PC-9 (cell line): Measurements from ENCODE around the gene PRKCA.

Experiments used
- EZH2 ChIP-seq: fragments of 200-600 bp; sonication (generic); IDR thresholded peaks from 2 replicates; pipeline ENCODE4 v1.8.0; 2017; ENCODE audit warnings: antibody characterized with exemption, low read depth
- TF ChIP-seq, protein P1 (sequence below): fragments of 200-600 bp; sonication (generic); conservative IDR thresholded peaks from 2 replicates; pipeline ENCODE4 v1.6.1; 2017; ENCODE audit warnings: mixed run types, antibody characterized with exemption, mild to moderate bottlenecking, moderate library complexity

DNA sequence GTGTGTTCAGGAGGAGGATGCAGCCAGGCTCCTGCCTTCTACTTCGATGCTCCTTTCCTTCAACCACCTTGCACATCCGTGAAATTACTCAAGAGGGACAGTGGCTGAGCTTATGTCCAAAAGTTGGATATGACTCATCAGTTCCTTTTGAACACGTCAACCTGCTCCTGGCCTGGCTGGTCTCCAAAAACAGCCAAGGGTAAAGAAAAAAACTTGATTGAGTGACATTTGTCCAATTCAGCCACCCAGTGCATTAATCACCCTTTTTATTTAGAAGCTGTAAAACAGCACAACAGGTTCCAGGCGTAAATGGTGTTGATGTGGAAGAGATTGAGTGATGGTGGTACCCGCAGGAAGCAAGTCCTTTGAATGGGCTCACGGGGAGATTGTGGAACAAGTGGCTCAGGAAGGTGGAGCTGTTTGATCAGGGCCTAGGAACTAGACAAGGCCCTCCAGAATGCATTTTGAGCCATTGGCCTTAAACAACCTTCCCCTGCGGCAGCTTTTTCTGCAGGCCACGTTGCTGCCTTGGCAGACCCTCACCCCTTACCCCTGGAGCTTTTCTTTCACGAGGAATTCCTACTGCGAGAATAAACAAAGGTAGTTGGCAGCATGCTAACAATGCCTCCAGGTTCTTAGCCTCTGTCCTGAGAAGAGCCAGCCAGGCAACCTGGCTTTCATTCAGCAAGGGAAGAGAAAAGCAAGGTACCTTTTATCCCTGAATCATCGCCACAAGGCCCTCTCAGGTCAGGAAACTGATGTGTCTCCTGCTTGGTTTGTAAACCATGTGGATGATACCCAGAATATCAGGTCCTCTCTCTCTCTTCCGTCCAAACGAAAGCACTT is 359.2 kb downstream of the PRKCA start:
- TF ChIP-seq, protein P1, sequence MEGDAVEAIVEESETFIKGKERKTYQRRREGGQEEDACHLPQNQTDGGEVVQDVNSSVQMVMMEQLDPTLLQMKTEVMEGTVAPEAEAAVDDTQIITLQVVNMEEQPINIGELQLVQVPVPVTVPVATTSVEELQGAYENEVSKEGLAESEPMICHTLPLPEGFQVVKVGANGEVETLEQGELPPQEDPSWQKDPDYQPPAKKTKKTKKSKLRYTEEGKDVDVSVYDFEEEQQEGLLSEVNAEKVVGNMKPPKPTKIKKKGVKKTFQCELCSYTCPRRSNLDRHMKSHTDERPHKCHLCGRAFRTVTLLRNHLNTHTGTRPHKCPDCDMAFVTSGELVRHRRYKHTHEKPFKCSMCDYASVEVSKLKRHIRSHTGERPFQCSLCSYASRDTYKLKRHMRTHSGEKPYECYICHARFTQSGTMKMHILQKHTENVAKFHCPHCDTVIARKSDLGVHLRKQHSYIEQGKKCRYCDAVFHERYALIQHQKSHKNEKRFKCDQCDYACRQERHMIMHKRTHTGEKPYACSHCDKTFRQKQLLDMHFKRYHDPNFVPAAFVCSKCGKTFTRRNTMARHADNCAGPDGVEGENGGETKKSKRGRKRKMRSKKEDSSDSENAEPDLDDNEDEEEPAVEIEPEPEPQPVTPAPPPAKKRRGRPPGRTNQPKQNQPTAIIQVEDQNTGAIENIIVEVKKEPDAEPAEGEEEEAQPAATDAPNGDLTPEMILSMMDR: no peak
- no peak for TF ChIP-seq EZH2
